B cell (primary cell): ENCODE measurements around the gene RGS6. TPM values are rescaled to one million over a fixed set of nuclear protein-coding genes. Genes with fewer than 3 reads are reported as not detected.

ENCODE experiments used
- ATAC-seq: fragments of 200-7000 bp; cut with Tn5 transposase; one replicate; pipeline ENCODE4 v1.10.0; 2021; ENCODE audit warnings: low read depth, mild to moderate bottlenecking, moderate number of reproducible peaks, moderate library complexity
- CTCF ChIA-PET: fragments of 350-600 bp; sonication (Branson Sonifier 250); formaldehyde crosslinking; loops from one replicate; lab custom pipeline; 2021; ENCODE audit warnings: antibody characterized with exemption, inconsistent platforms; lab: Charles Lee
- POLR2A ChIA-PET: fragments of 350-600 bp; sonication (Branson Sonifier 250); formaldehyde crosslinking; loops from one replicate; lab custom pipeline; 2021; ENCODE audit warnings: antibody characterized with exemption; lab: Charles Lee
- DNase-seq: peaks from one replicate; pipeline ENCODE4 v3.0.0; 2013
- H2AFZ ChIP-seq: 2 replicates; pipeline ENCODE4 v1.6.1; 2012; ENCODE audit warnings: mild to moderate bottlenecking, low read depth, low read length; ENCODE audit not compliant: insufficient read depth, poor library complexity, severe bottlenecking
- H3K27ac ChIP-seq, 2 donors: 1 replicate in 1 of 2; 2 replicates in 1 of 2; pipeline ENCODE4 v1.5.1; 2012 to 2013; ENCODE audit warnings: low read length in 2 of 2, mild to moderate bottlenecking in 2 of 2, moderate library complexity in 1 of 2
- H3K27me3 ChIP-seq, 4 experiments: fragments of 200-600 bp in 1 of 4; sonication (generic) in 1 of 4; replicated peaks in 1 of 4; 1 replicate in 2 of 4; 2 replicates in 2 of 4; pipeline versions ENCODE4 v1.6.1 to v1.7.0; 2013 to 2016; ENCODE audit warnings: low read length in 3 of 4, mild to moderate bottlenecking in 2 of 4, mixed read lengths in 1 of 4, moderate library complexity in 1 of 4; ENCODE audit not compliant: insufficient read depth in 4 of 4, control insufficient read depth in 3 of 4; ENCODE audit errors: control extremely low read depth in 1 of 4
- H3K36me3 ChIP-seq, 2 experiments: replicated peaks in 1 of 2; 1 replicate in 1 of 2; 2 replicates in 1 of 2; pipeline versions ENCODE4 v1.6.1 to v1.7.1; 2013; ENCODE audit warnings: low read length in 1 of 2; ENCODE audit not compliant: insufficient read depth in 2 of 2, control insufficient read depth in 1 of 2; ENCODE audit errors: control extremely low read depth in 1 of 2, extremely low read depth in 1 of 2
- H3K4me1 ChIP-seq, 2 donors: fragments of 200-600 bp in 1 of 2; sonication (generic) in 1 of 2; 1 replicate in 1 of 2; 2 replicates in 1 of 2; pipeline versions ENCODE4 v1.5.1 to v1.6.1; 2013 to 2017; ENCODE audit warnings: low read length in 2 of 2; ENCODE audit not compliant: control insufficient read depth in 2 of 2, insufficient read depth in 2 of 2
- H3K4me2 ChIP-seq: replicated peaks from 2 replicates; pipeline ENCODE3; 2012; ENCODE audit warnings: mild to moderate bottlenecking, low read depth, low read length; ENCODE audit not compliant: poor library complexity, severe bottlenecking
- H3K4me3 ChIP-seq, 5 experiments: fragments of 200-600 bp in 1 of 5; sonication (generic) in 1 of 5; 1 replicate in 3 of 5; 2 replicates in 2 of 5; pipeline versions ENCODE4 v1.5.1 to v1.7.0; 2011 to 2016; ENCODE audit warnings: low read length in 4 of 5, mild to moderate bottlenecking in 4 of 5, low read depth in 2 of 5, control low read depth in 1 of 5, moderate library complexity in 1 of 5; ENCODE audit not compliant: insufficient read depth in 1 of 5; ENCODE audit errors: control extremely low read depth in 1 of 5, extremely low read depth in 1 of 5
- H3K79me2 ChIP-seq: fragments of 200-600 bp; sonication (generic); one replicate; pipeline ENCODE4 v1.6.0; 2016; ENCODE audit warnings: low read length; ENCODE audit not compliant: control insufficient read depth, insufficient read depth
- H3K9ac ChIP-seq: fragments of 200-600 bp; sonication (generic); 2 replicates; pipeline ENCODE4 v1.6.1; 2017; ENCODE audit warnings: mild to moderate bottlenecking, low read length, moderate library complexity
- H3K9me3 ChIP-seq, 3 donors: one replicate each; pipeline versions ENCODE4 v1.6.1 to v1.7.1; 2013; ENCODE audit warnings: low read length in 2 of 3; ENCODE audit not compliant: control insufficient read depth in 2 of 3, insufficient read depth in 1 of 3; ENCODE audit errors: control extremely low read depth in 1 of 3
- H4K20me1 ChIP-seq: 2 replicates; pipeline ENCODE4 v1.6.0; 2012; ENCODE audit warnings: mild to moderate bottlenecking, low read length; ENCODE audit not compliant: insufficient read depth, control insufficient read depth, poor library complexity, severe bottlenecking
- H3K27ac Mint-ChIP-seq: one replicate; pipeline ENCODE4 v1.8.0; 2021; ENCODE audit warnings: mixed read lengths
- H3K27me3 Mint-ChIP-seq: one replicate; pipeline ENCODE4 v1.8.0; 2021; ENCODE audit warnings: mixed read lengths
- H3K4me1 Mint-ChIP-seq: one replicate; pipeline ENCODE4 v1.8.0; 2021; ENCODE audit warnings: mixed read lengths
- H3K4me3 Mint-ChIP-seq: one replicate; pipeline ENCODE4 v1.8.0; 2021; ENCODE audit warnings: mixed read lengths
- H3K9me3 Mint-ChIP-seq: one replicate; pipeline ENCODE4 v1.8.0; 2022; ENCODE audit warnings: mixed read lengths; ENCODE audit not compliant: insufficient read depth
- EZH2 ChIP-seq: IDR thresholded peaks from 2 replicates; pipeline ENCODE4 v1.6.1; 2012; ENCODE audit warnings: borderline replicate concordance, low read depth, mild to moderate bottlenecking, moderate library complexity, low read length; ENCODE audit not compliant: insufficient read depth, poor library complexity, severe bottlenecking
- WGBS: methylation state at CpG from one replicate; pipeline ENCODE4 v1.1.5; 2013; ENCODE audit warnings: missing lambda C conversion rate; ENCODE audit not compliant: insufficient coverage; 5-methylcytosine and 5-hydroxymethylcytosine counted together
- intact Hi-C: fragments of 100-400 bp; cut with micrococcal nuclease; formaldehyde crosslinking; loops from one replicate; pipeline ENCODE4 v1.10.0; 2022
- polyA plus RNA-seq: library from polyadenylated mRNA; depleted of rRNA; stranded (reverse); fragments of >200 nt; gene quantifications from 2 replicates; pipeline ENCODE4 v1.2.3, GENCODE V29; 2012
- total RNA-seq, 2 donors: library from RNA; stranded (reverse); fragments of 120-200 nt in 1 of 2; gene quantifications; 1 replicate in 1 of 2; 2 replicates in 1 of 2; pipeline versions ENCODE4 v1.2.3 to v1.2.4, GENCODE V29; 2013 to 2022
- TF ChIP-seq, protein P1 (sequence below): fragments of 200-600 bp; IDR thresholded peaks from one replicate; pipeline ENCODE4 v1.8.0; 2022; ENCODE audit warnings: antibody characterized with exemption, mild to moderate bottlenecking

The RGS6 gene
- total and polyA plus RNA-seq, 2 donors (not counting 1 experiment from before 2014, with no cell fraction given), result 0.07 TPM; not detected in 1

- no peak overlapping the region for H3K4me2 ChIP-seq
- H3K27ac ChIP-seq, result no peak overlapping the region
- no peak for ATAC-seq
- CTCF ChIA-PET, result no interaction called here
- H3K9ac ChIP-seq, result no peak overlapping the region
- no peak for DNase-seq
- no peak overlapping the region for H3K4me3 ChIP-seq
- TF ChIP-seq, protein P1, sequence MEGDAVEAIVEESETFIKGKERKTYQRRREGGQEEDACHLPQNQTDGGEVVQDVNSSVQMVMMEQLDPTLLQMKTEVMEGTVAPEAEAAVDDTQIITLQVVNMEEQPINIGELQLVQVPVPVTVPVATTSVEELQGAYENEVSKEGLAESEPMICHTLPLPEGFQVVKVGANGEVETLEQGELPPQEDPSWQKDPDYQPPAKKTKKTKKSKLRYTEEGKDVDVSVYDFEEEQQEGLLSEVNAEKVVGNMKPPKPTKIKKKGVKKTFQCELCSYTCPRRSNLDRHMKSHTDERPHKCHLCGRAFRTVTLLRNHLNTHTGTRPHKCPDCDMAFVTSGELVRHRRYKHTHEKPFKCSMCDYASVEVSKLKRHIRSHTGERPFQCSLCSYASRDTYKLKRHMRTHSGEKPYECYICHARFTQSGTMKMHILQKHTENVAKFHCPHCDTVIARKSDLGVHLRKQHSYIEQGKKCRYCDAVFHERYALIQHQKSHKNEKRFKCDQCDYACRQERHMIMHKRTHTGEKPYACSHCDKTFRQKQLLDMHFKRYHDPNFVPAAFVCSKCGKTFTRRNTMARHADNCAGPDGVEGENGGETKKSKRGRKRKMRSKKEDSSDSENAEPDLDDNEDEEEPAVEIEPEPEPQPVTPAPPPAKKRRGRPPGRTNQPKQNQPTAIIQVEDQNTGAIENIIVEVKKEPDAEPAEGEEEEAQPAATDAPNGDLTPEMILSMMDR, result no peak
- TF ChIP-seq EZH2, result no peak
- Mint-ChIP-seq H3K9me3 (peaks cover 2% of the 10 kb centered on the region), H3K27me3 (peaks cover 39% of the 10 kb centered on the region), H3K4me3 (no peak overlapping the region), H3K4me1 (peaks cover 7% of the 10 kb centered on the region), H3K27ac (no peak overlapping the region)
- H3K79me2 ChIP-seq, result no peaks in the 10 kb centered on the region
- H3K36me3 ChIP-seq, result no peaks in the 10 kb centered on the region
- 95% methylated on average over 4 of the region's 6 CpGs for WGBS
- H3K4me1 ChIP-seq, result peaks cover 0 to 5% of the 10 kb centered on the region in 2 donors
- intact Hi-C loops, result no loop called here
- POLR2A ChIA-PET, result no interaction called here
- no peak overlapping the region for H2AFZ ChIP-seq
- H3K27me3 ChIP-seq, result peaks cover 0 to 4% (median 1%) of the 10 kb centered on the region in 4 experiments
- no peaks in the 10 kb centered on the region for H4K20me1 ChIP-seq
- peaks cover 0 to 22% (median 2%) of the 10 kb centered on the region in 3 donors for H3K9me3 ChIP-seq
Observed at GRCh38 chr14:72419226-72419775, 487.1 kb downstream of the RGS6 start.

DNA sequence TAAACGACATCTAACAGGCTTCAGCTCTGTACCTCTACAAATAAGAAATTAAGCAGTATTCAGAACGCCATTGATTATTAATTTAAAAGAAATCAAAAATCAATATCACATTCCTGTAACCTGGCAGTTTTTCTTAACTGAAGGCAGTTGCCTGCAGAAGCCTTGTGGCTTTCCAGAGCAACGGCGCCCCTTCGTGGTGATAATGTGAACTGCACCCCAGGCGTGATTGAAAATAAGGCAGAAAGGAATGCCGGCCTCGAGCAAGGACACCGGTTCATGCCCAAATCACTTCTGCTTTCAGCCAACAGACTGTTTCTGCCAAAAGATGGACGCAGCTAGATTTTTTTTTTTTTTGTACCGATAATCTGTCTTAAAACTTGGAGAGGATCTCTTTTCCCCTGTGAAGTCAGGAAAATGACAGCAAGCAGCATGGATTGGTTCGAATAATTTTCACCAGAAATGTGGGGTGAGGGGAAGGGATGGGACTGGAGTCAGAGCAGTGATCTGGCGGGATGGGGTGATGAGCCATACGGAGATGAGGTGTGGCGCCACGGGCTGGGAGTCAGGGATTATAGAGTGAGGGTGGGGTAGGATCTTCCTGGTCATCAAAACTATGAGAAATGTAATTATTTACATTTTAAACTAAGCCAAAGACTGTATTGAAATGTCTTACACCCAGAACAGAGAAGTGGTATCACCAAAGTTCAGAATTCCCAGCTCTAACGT, 488.7 kb downstream of the RGS6 start:
- Histone ChIP-seq H3K27me3 (peaks cover 0 to 4% (median 0%) of the 10 kb centered on the region in 4 experiments), H3K36me3 (no peaks in the 10 kb centered on the region), H4K20me1 (no peaks in the 10 kb centered on the region), H3K4me1 (peaks cover 0 to 5% of the 10 kb centered on the region in 2 donors), H3K27ac (no peak overlapping the region), H3K9me3 (peaks cover 0 to 9% (median 0%) of the 10 kb centered on the region in 3 donors), H3K79me2 (no peaks in the 10 kb centered on the region), H3K4me2 (no peak overlapping the region), H3K4me3 (no peak overlapping the region), H2AFZ (no peak overlapping the region), H3K9ac (no peak overlapping the region)
- no peak for TF ChIP-seq EZH2
- TF ChIP-seq, protein P1, result peak; percentile 86
- Mint-ChIP-seq H3K9me3 (no peaks in the 10 kb centered on the region), H3K4me1 (peaks cover 7% of the 10 kb centered on the region), H3K27ac (no peak overlapping the region), H3K4me3 (no peak overlapping the region), H3K27me3 (peaks cover 29% of the 10 kb centered on the region)
- intact Hi-C loops, result no loop called here
- ChIA-PET CTCF (no interaction called here), POLR2A (no interaction called here)
- WGBS, result 23% methylated on average over 12 of the region's 17 CpGs
- DNase-seq, result peak; percentile 64
- no peak for ATAC-seq
